GM18526 (cell line): Measurements from ENCODE around the gene DAPK2.

ENCODE experiments used
- POLR2A ChIP-seq: IDR thresholded peaks from 3 replicates; pipeline ENCODE4 v1.6.1; 2011; ENCODE audit not compliant: insufficient read length; ENCODE audit errors: extremely low read depth

DAPK2 gene

GRCh38 chr15:63907521-63907920 is 138.8 kb downstream of the DAPK2 start:
- TF ChIP-seq POLR2A = no peak

- TF ChIP-seq POLR2A = no peak
Observed at GRCh38 chr15:63906266-63906584, 140.1 kb downstream of the DAPK2 start.

DNA sequence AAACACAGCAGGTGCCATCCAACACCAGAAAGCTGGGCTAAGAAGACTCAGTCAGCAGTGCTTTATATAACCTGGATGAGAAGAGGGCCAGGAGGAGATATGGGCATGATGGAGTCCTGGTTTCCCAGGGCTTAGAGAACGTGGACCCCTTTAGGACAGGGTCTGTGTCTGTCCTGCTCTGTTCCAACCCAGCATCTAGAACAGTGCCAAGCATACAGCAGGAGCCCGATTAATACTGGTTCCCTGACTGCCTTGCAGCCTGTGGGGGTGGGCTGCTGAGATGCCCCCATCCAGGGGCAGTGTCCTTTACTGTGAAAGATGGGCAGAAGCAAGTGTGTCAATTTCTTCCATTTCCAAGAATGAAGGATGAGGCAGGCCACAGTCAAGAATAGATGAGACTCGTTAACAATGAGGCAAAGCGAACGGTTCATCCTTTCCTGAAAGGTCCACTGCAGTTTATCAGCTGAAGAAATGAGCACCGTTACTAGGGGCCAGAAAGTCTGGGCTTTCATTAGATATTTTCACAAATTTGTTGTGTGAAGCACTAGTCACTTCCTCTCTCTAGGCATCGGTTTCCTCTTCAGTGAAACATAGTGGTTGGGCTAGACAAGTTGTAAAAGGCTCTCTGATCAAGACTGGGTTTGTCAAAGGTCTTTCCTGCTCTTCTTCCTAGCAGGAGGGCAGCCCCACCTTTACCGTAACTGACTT is 140.6 kb downstream of the DAPK2 start:
- TF ChIP-seq POLR2A = no peak

DNA sequence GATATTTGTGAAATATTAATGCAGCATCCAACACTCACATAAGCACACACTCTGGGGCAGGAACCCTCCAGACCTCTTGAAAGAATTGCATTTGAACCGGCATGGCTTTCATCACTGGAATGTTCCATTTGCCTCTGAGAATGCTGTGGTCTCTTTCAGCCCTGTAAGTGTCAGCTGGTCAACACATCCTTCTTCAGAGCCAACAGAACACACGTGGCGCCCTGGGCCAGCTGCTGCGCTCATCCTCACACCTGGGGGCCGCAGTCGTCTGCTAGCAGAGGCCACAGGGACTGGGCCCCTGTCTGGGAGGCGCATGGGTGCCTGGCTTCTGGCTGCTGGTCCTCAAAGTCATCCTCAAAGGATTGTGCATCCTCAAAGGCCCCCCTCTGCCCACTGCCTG is 141.2 kb downstream of the DAPK2 start:
- TF ChIP-seq POLR2A = no peak

DNA sequence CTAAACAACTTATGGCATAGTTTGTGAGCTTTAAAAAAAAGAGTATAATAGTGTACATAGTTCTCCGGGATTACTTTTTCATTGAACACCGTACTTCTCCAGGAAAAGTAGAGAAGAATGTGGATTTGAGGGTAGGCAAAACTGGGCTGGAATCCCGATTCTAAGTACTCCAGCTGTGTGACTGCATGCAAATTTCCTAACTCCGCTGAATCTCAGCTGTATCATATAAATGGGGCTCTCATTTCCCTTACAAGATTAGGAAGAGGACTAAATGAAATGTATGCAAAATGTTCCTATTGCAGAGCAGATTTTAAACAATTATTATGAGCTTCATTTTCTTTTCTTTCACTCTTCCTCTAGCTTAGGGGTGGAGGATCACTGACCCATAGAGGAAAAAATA is 142.2 kb downstream of the DAPK2 start:
- no peak for TF ChIP-seq POLR2A

DNA sequence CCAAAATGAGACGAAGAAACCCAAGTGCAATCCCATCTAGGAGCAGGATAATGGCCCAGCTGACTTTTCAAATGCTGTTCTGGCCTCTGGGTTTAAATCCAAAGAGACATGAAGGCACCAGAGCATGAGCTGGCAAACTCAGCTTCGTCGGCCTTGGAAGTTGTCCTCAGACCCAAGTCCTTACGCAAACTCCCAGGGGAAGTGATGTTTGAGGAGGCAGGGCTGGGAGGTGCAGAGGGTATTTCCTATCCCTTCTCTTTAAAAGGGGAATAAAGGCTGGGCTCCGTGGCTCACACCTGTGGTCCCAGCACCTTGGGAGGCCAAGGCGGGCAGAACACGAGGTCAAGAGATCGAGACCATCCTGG is 143.6 kb downstream of the DAPK2 start:
- TF ChIP-seq POLR2A = no peak

- TF ChIP-seq POLR2A = no peak
Observed at GRCh38 chr15:63901912-63902670, 144.2 kb downstream of the DAPK2 start.

- no peak for TF ChIP-seq POLR2A
Observed at GRCh38 chr15:63900306-63900705, 146.0 kb downstream of the DAPK2 start.

- no peak for TF ChIP-seq POLR2A
Observed at GRCh38 chr15:63899193-63899592, 147.1 kb downstream of the DAPK2 start.

DNA sequence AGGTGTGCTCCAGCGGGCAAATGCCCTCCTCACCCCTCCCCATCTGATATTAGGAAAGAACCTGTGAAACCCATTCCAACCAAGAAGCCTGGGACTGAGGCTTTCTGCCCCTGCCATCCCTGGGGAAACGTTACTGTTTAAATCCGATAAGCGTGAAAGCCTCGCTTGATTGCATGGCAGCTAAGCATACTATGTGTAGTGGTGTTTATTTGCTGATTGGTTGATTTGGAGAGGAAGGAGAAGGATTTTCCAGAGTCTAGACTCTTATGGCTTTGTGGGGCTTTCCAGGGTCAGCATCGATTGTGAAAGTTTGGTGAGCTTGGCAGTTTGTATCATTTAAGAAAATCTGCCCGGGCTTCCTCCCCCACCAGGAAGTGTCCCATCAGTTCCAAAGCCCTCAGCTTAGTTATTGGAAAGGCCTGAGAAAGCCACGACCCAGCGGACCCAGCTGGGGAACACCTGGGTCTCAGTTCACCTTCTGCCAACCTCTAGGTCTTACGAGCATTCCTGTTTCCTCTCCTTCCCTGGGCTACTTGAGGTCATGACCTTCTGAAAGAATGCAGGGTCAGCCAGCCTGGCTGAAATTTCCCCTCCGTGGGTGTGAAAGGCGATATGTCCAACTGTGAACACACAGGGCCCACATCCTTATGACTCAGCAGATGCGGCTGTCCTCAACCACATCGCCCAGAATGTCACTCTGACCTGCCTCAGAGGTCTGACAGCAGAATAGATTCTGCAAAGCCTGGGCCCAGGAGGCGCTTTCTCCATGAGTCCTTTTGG is 149.8 kb downstream of the DAPK2 start:
- no peak for TF ChIP-seq POLR2A

DNA sequence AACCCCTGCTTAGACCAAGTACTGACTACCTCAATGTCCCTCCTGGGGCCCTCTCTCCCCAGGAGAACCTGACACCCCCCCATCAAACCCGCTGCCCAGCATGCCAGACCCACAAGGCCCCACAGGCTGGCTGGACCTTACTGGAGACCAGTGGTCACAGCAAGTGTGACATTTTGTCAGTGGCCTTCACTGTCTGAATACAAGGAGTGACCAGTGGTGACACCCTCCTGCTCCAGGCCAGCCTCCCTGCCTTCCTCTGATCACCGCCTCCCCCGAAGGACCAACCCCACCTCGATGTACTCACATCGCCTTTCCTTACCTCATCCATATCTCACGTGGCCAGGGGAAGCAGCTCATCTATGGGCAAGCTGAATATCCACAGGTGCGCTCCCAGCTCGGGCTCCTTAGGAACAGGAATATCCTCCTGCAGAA is 150.5 kb downstream of the DAPK2 start:
- TF ChIP-seq POLR2A = no peak

DNA sequence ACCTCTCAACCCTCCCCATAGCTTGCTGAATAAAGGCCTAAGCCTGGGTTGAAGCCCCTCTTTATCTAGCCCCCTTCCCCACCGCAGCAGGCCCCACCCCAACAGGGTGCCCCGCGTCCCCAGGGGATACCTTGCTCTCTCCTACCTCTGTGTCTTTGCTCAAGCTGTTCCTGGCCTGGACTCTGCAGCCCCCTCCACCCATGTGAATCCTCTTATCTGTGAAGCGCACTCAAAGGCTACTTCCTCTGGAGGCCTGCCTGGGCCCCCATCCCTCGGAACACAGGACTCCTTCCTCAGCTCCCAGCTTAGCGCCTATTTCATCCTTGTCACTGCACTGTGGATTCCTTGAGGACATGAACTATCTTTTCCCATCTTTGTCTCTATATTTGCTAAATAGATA is 151.1 kb downstream of the DAPK2 start:
- TF ChIP-seq POLR2A = no peak

DNA sequence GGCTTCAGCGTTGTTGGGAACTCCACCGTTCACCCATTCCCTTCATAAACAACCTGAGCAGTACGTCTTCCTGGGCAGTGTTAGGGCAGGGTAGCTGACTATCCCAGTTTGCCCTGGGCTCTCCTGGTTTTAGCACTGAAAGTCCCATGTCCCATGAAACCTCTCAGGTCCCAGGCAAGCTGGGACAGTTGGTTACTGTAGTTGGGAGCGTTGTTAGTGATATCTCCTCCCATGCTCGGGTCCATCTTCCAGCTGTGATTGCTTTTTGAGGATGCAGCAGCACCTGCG is 151.7 kb downstream of the DAPK2 start:
- no peak for TF ChIP-seq POLR2A

GRCh38 chr15:63893866-63894661 is 152.2 kb downstream of the DAPK2 start:
- no peak for TF ChIP-seq POLR2A

DNA sequence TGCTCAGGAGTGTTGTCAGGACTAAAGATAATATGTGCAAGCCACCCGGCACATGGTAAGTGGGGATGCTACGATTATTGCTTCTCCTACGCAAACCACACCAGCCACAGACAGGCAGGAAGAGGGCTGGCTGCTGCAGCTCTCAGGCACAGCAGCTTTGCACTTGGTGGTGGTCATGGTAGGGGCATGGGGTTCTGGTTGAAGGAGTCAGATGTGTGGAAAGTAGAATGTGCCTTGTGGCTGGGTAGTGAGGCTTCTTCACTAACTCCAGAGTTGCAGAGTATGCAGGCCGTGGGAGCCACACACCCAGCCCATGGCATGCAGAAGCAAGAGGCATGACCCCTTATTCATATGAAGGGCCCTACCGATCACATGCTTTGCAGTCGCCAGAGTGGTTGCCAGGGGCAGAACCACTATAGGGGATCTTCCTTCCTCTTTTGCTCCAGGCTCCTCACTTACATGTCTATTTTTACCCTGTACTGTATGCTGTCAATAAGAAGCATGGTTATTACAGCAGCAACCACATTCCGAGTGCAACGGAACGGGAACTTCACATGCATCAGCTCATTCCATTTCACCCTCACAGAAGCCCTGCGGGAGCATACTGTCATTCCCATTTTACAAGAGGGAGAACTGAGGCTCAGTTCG is 153.4 kb downstream of the DAPK2 start:
- TF ChIP-seq POLR2A = no peak
